Liver (tissue), 9 donors: Measurements from ENCODE around the gene RNF151. TPM values are rescaled to one million over a fixed set of nuclear protein-coding genes. Genes with fewer than 3 reads are reported as not detected.

Source experiments
- DNase-seq: peaks from one replicate; pipeline ENCODE4 v3.0.0-alpha.2; 2017; ENCODE audit warnings: low spot score
- H3K27ac ChIP-seq, 2 donors: one replicate each; pipeline ENCODE4 v1.7.0; 2013; ENCODE audit warnings: inconsistent platforms in 2 of 2, low read length in 2 of 2, control low read depth in 1 of 2, low read depth in 1 of 2, mild to moderate bottlenecking in 1 of 2
- H3K27me3 ChIP-seq, 4 donors: one replicate each; pipeline versions ENCODE4 v1.6.1 to v1.7.0; 2013; ENCODE audit warnings: low read length in 3 of 4, inconsistent platforms in 1 of 4, mild to moderate bottlenecking in 1 of 4, moderate library complexity in 1 of 4; ENCODE audit not compliant: control insufficient read depth in 4 of 4, insufficient read depth in 4 of 4
- H3K36me3 ChIP-seq, 4 donors: one replicate each; pipeline versions ENCODE4 v1.6.1 to v1.7.0; 2013; ENCODE audit warnings: low read length in 3 of 4, mild to moderate bottlenecking in 3 of 4, low read depth in 1 of 4, moderate library complexity in 1 of 4; ENCODE audit not compliant: control insufficient read depth in 4 of 4, insufficient read depth in 3 of 4
- H3K4me1 ChIP-seq, 4 donors: one replicate each; pipeline versions ENCODE4 v1.6.1 to v1.7.0; 2013; ENCODE audit warnings: low read length in 3 of 4, mild to moderate bottlenecking in 3 of 4, moderate library complexity in 1 of 4; ENCODE audit not compliant: control insufficient read depth in 4 of 4, insufficient read depth in 4 of 4
- H3K4me3 ChIP-seq, 3 donors: one replicate each; pipeline versions ENCODE4 v1.6.1 to v1.7.0; 2013; ENCODE audit warnings: low read length in 3 of 3, control low read depth in 1 of 3, low read depth in 1 of 3, mild to moderate bottlenecking in 1 of 3
- H3K9ac ChIP-seq, 2 donors: one replicate each; pipeline ENCODE4 v1.7.0; 2013; ENCODE audit warnings: low read length in 2 of 2, mild to moderate bottlenecking in 2 of 2, moderate library complexity in 2 of 2, control low read depth in 1 of 2, low read depth in 1 of 2
- H3K9me3 ChIP-seq, 4 donors: one replicate each; pipeline versions ENCODE4 v1.6.1 to v1.7.0; 2013; ENCODE audit warnings: low read length in 3 of 4; ENCODE audit not compliant: control insufficient read depth in 4 of 4
- ATF3 ChIP-seq: IDR thresholded peaks from 2 replicates; pipeline ENCODE4 v1.6.1; 2016; ENCODE audit warnings: antibody characterized with exemption
- EGR1 ChIP-seq, 2 donors: IDR thresholded peaks; 2 replicates each; pipeline ENCODE4 v1.6.1; 2016 to 2018; ENCODE audit warnings: antibody characterized with exemption in 2 of 2, low read depth in 2 of 2
- FOXA2 ChIP-seq: IDR thresholded peaks from 2 replicates; pipeline ENCODE4 v1.6.1; 2016; ENCODE audit warnings: antibody characterized with exemption
- GABPA ChIP-seq, 2 donors: IDR thresholded peaks in 1 of 2; conservative IDR thresholded peaks in 1 of 2; 2 replicates each; pipeline ENCODE4 v1.6.1; 2016; ENCODE audit warnings: antibody characterized with exemption in 2 of 2, mild to moderate bottlenecking in 1 of 2, moderate library complexity in 1 of 2
- HNF4G ChIP-seq: IDR thresholded peaks from 2 replicates; pipeline ENCODE4 v1.6.1; 2016; ENCODE audit warnings: antibody characterized with exemption
- JUND ChIP-seq, 2 donors: IDR thresholded peaks; 2 replicates each; pipeline ENCODE4 v1.6.1; 2016; ENCODE audit warnings: antibody characterized with exemption in 2 of 2
- MAX ChIP-seq: IDR thresholded peaks from 2 replicates; pipeline ENCODE4 v1.6.1; 2016; ENCODE audit warnings: antibody characterized with exemption
- NR2F2 ChIP-seq: IDR thresholded peaks from 2 replicates; pipeline ENCODE4 v1.6.1; 2016; ENCODE audit warnings: antibody characterized with exemption
- RAD21 ChIP-seq, 2 donors: IDR thresholded peaks; 2 replicates each; pipeline ENCODE4 v1.6.1; 2016; ENCODE audit warnings: antibody characterized with exemption in 2 of 2, mild to moderate bottlenecking in 2 of 2
- RXRA ChIP-seq, 2 donors: IDR thresholded peaks; 2 replicates each; pipeline ENCODE4 v1.6.1; 2017 to 2018; ENCODE audit warnings: antibody characterized with exemption in 2 of 2, mild to moderate bottlenecking in 1 of 2
- SP1 ChIP-seq: IDR thresholded peaks from 2 replicates; pipeline ENCODE4 v1.6.1; 2018; ENCODE audit warnings: antibody characterized with exemption, mild to moderate bottlenecking
- TAF1 ChIP-seq: conservative IDR thresholded peaks from 2 replicates; pipeline ENCODE4 v1.6.1; 2016; ENCODE audit warnings: antibody characterized with exemption, mild to moderate bottlenecking
- YY1 ChIP-seq: IDR thresholded peaks from 2 replicates; pipeline ENCODE4 v1.6.1; 2016; ENCODE audit warnings: antibody characterized with exemption, mild to moderate bottlenecking
- ZBTB33 ChIP-seq: IDR thresholded peaks from 2 replicates; pipeline ENCODE4 v1.6.1; 2016; ENCODE audit warnings: antibody characterized with exemption
- WGBS: extraction: QIAGEN DNeasy Blood & Tissue Kit; methylation state at CpG from one replicate; pipeline ENCODE4 v1.1.7; 2013; 5-methylcytosine and 5-hydroxymethylcytosine counted together
- polyA plus RNA-seq, 2 donors: library from polyadenylated mRNA; stranded (reverse) in 1 of 2; unstranded in 1 of 2; fragments of 200-250 nt in 1 of 2; fragments of >200 nt in 1 of 2; fragmentation: Nextera tagmentation in 1 of 2; extraction: Ambion mirVana in 1 of 2; gene quantifications; one replicate each; pipeline versions ENCODE4 v1.2.1 to v1.2.3, GENCODE V29; 2013 to 2015
- total RNA-seq, 2 donors: library from RNA; depleted of rRNA; stranded (reverse); fragments of >200 nt; gene quantifications; one replicate each; pipeline ENCODE4 v1.2.3, GENCODE V29; 2014
- donor health status: healthy.
- donor health status: healthy.
- donor health status: healthy.
- donor health status: healthy.
- donor health status: healthy.

The RNF151 gene
- total and polyA plus RNA-seq, 4 donors = not detected

DNA sequence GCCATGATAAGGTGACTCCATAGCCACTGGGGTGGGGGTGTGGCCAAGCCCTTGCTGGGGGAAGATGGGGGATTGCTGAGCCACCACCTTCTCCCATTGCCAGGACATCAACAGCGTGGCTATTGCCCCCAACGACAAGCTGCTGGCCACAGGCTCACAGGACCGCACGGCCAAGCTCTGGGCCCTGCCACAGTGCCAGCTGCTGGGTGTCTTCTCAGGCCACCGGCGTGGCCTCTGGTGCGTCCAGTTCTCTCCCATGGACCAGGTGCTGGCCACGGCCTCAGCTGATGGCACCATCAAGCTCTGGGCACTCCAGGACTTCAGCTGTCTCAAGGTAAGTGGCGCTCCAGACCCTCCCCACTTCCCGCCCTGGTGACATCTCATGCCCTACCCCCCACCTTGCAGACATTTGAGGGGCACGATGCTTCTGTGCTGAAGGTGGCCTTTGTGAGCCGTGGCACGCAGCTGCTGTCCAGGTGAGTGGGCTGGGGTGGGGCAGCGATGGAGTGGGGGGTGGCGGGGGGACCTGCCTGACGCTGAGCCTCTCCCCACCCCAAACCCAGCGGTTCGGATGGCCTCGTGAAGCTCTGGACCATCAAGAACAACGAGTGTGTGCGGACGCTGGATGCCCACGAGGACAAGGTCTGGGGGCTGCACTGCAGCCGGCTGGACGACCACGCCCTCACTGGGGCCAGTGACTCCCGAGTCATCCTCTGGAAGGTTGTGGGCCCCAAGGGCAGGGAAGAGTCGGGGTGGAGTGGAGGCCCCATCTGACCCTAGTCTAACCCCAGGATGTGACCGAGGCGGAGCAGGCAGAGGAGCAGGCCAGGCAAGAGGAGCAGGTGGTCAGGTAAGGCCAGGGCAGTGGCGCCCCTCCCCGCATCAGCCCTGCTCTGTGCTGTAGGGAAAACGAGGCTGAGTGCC lies 10.6 kb downstream of the RNF151 start:
- Histone ChIP-seq H3K9ac (no peak overlapping the region), H3K27me3 (no peaks in the 10 kb centered on the region), H3K4me3 (no peak overlapping the region), H3K27ac (no peak overlapping the region), H3K9me3 (no peaks in the 10 kb centered on the region), H3K4me1 (peaks cover 7 to 26% (median 11%) of the 10 kb centered on the region in 4 donors), H3K36me3 (peaks cover 14 to 41% (median 16%) of the 10 kb centered on the region in 4 donors)
- TF ChIP-seq SP1 = no peak
- no peak for TF ChIP-seq FOXA2
- TF ChIP-seq RAD21 (IDR thresholded peaks at IDR 0.05) = no peak
- no peak for TF ChIP-seq YY1
- TF ChIP-seq TAF1 = no peak
- no peak for TF ChIP-seq MAX
- TF ChIP-seq NR2F2 = no peak
- no peak for TF ChIP-seq ATF3
- no peak for DNase-seq
- 94% methylated on average over 33 of the region's 33 CpGs for WGBS

- Histone ChIP-seq H3K9ac (no peak overlapping the region), H3K27me3 (no peaks in the 10 kb centered on the region), H3K27ac (no peak overlapping the region), H3K4me3 (no peak overlapping the region), H3K36me3 (peaks cover 14 to 41% (median 16%) of the 10 kb centered on the region in 4 donors), H3K9me3 (no peaks in the 10 kb centered on the region), H3K4me1 (peaks cover 2 to 20% (median 5%) of the 10 kb centered on the region in 4 donors)
- no peak for DNase-seq
- no peak for TF ChIP-seq TAF1
- no peak for TF ChIP-seq YY1
- no peak for TF ChIP-seq GABPA (IDR thresholded peaks at IDR 0.05 in 1 of 2, conservative IDR thresholded peaks at IDR 0.05 in 1 of 2)
- no peak for TF ChIP-seq EGR1 (IDR thresholded peaks at IDR 0.05; ENCODE audit: low read depth in 2 of 2)
- 95% methylated on average over 18 of the region's 18 CpGs for whole genome bisulfite sequencing
These were observed 11.2 kb downstream of the RNF151 start for GRCh38 chr16:1977875-1978268.

DNA sequence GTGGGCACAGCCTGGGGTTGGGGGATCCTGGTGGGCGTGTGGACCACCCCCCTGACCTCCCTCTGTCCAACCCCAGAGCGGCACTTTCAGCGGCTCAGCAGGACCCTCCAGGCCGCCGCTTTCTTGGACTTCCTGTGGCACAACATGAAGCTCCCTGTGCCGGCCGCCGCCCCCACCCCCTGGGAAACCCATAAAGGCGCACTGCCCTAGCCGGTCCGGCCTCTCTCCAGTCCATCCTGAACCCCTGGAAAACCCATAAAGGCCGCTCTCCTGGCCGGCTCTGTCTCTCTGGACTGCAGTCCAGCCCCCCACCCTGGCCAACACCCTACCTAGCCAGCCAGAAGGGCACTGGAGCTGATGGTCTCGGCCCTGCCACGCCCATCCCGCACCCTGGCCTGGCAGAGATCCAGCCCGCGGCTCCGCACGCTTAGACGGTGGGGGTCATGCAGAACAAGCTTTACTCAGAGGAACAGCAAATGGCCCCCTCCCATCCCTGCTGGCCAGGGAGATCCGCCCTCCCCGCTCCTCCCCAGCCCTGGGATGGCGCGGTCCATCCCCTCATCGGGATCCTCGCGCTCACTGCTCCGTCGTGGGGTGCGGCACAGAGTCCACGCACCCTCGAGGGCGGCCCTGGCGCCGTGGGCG lies 11.9 kb downstream of the RNF151 start:
- Histone ChIP-seq H3K4me1 (peaks cover 2 to 20% (median 6%) of the 10 kb centered on the region in 4 donors), H3K27me3 (no peaks in the 10 kb centered on the region), H3K4me3 (no peak overlapping the region), H3K36me3 (peaks cover 14 to 41% (median 16%) of the 10 kb centered on the region in 4 donors), H3K27ac (no peak overlapping the region), H3K9ac (no peak overlapping the region), H3K9me3 (no peaks in the 10 kb centered on the region)
- TF ChIP-seq SP1 (no peak), JUND (IDR thresholded peaks at IDR 0.05) (no peak), TAF1 (no peak), NR2F2 (no peak), ZBTB33 (no peak), GABPA (IDR thresholded peaks at IDR 0.05 in 1 of 2, conservative IDR thresholded peaks at IDR 0.05 in 1 of 2) (no peak), RXRA (IDR thresholded peaks at IDR 0.05) (no peak), HNF4G (no peak), FOXA2 (no peak)
- 87% methylated on average over 37 of the region's 37 CpGs for WGBS
- no peak for DNase-seq
